GM12874 (cell line): ENCODE measurements around the gene AP3M1.

Experiments
- TF ChIP-seq, protein P1 (sequence below): IDR thresholded peaks from 2 replicates; pipeline ENCODE4 v1.5.1; 2011; ENCODE audit warnings: low read depth, mild to moderate bottlenecking, control low read depth, low read length, moderate library complexity; ENCODE audit not compliant: insufficient read depth

AP3M1 gene, protein sequence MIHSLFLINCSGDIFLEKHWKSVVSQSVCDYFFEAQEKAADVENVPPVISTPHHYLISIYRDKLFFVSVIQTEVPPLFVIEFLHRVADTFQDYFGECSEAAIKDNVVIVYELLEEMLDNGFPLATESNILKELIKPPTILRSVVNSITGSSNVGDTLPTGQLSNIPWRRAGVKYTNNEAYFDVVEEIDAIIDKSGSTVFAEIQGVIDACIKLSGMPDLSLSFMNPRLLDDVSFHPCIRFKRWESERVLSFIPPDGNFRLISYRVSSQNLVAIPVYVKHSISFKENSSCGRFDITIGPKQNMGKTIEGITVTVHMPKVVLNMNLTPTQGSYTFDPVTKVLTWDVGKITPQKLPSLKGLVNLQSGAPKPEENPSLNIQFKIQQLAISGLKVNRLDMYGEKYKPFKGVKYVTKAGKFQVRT

DNA sequence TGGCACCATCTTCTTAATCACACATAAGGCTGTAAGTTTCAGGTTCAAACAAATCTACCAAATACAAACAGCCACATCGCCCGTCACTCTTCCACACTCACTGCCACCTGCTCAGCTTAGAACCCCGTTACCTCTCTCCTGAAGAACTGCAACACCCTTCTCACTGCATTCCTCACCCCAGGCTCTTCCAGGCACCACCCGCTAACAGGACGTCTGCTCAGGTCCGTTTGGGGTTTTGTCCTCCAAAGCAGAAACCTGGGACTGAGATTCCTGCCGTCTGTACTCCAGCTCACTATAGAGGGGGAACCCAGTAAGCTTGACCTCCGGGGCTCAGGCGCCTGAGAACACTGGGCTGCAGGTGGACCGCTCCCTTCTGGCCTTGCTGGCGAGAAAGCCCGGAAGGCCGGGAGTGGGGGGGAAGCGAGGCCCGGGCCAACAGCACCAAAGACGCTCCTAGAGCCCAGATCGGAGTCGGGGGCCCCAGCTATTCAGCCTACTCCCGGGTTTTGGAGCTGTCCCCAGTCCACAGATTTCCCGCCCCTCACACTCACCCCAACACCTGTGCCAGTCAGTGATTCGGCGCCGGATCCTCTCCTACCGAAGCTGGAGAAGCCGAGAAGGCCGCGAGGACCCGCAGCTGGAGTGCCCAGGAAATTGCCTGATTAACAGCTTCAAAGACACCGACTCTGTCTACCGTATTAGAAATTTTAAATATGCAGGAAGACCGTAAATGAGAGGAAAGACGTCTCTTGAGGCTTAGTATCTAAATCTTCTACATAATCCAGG, at the start of gene AP3M1:
AP3M1 (minus strand) TSS at position 625 of the 786 bp plus-strand sequence. CDS start 12,449 bp downstream, outside the sequence.
- TF ChIP-seq, protein P1, sequence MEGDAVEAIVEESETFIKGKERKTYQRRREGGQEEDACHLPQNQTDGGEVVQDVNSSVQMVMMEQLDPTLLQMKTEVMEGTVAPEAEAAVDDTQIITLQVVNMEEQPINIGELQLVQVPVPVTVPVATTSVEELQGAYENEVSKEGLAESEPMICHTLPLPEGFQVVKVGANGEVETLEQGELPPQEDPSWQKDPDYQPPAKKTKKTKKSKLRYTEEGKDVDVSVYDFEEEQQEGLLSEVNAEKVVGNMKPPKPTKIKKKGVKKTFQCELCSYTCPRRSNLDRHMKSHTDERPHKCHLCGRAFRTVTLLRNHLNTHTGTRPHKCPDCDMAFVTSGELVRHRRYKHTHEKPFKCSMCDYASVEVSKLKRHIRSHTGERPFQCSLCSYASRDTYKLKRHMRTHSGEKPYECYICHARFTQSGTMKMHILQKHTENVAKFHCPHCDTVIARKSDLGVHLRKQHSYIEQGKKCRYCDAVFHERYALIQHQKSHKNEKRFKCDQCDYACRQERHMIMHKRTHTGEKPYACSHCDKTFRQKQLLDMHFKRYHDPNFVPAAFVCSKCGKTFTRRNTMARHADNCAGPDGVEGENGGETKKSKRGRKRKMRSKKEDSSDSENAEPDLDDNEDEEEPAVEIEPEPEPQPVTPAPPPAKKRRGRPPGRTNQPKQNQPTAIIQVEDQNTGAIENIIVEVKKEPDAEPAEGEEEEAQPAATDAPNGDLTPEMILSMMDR: no peak

DNA sequence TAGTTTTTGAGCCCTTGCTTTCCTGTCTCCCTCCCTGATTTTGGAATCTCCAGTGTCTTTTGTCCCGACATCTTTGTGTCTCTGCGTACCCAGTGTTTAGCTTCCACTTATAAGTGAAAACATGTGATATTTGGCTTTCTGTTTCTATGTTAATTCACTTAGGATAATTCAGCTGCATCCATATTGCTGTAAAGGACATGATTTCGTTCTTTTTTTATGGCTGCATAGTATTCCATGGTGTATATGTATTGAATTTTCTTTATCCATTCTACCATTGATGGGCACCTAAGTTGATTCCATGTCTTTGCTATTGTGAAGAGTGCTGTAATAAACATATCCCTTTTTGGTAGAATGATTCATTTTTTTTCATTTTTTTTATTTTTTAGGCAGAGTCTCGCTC, 48.7 kb upstream of the AP3M1 start:
- TF ChIP-seq, protein P1: no peak

DNA sequence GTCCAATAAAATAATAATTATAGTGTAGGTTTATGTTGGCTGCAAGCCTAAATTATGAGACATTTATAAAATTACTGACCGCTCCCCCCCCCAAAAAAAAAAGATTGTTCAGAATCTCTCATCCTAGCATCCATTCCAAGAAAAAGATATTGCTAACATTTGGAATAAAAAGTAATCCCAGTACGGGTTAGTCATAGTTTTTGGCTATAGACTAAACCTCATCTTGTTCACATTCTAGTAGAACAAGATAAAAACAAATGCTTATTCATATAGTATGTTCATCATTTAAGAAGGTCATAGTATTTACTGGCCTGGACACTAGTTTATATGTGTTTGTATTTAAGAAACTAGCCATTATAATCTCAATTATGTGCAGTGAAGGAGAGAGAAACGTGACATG, 44.4 kb upstream of the AP3M1 start:
- TF ChIP-seq, protein P1: no peak

DNA sequence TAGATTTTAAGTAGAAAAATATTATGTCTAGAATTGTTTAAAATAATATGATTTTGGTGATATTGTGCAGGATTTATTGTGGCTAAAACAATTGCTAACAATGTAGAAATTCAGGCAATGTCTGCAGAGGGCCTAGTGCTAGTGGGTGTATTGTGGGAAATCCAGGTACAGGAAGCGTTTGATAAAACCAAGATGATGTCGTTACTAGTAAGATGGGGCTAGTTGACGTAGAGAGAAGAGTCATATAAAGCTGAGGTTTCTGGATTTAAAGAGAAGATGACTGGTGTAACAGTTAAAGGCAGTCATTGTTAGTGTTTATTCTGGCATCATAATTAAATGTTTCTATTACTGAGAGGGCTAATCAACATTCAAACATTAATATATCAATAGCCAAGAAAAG, 43.9 kb upstream of the AP3M1 start:
- TF ChIP-seq, protein P1: no peak

DNA sequence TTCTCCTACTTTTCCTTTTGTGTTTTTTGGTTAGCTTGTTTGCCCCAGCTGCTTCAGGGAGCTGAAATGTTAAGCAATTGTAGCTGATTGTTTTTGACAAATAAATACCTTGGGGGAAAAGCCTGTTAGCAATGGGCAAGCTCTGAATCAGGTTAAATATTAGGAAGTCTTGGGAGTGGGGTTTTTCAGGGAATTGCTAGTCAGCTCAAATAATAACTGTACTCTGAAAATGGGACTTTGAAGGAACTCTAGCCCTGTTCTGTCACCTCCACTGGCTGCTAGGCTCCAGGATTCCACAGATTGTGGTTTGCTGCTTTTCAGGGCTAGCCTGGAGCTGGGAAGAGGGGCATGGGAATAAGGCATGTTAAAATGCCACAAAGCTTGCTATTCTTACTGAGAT, 39.9 kb upstream of the AP3M1 start:
- TF ChIP-seq, protein P1: no peak

DNA sequence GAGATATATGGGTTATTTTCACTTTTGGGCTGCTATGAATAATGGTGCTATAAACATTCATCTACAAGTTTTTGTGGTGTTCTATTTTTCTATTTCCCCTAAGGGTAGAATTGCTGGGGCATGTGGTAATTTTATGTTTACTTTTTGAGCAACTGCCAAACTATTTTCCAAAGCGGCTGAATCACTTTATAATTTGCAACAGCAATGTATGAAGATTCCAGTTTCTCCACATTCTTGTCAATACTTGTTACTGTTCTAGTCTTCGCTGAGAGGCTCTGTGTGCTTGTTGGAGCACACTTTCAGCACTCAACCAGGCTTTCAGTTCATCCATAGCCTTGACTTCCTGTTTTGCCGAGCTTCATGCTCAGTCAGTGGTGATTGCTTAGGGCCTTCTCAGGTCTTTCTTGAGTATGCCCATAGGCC, 39.4 kb upstream of the AP3M1 start:
- TF ChIP-seq, protein P1: no peak

DNA sequence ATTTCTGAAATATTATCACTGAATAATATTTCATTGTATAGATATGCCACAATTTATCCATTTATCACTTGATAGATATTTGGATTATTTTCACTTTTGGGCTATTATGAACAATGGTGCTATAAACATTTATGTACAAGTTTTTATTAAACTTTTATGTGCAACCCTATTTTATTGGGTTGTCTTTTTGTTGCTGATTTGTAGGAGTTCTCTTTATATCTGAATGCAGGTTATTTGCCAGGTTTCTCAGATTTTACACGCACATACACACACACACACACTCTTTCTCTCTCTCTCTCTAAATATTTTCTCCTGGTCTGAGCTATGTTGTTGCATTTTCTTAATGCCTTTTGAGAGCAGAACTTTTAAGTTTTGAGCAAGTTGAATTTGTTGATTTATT, 36.6 kb upstream of the AP3M1 start:
- TF ChIP-seq, protein P1: no peak
